ENCODE measurements around the gene MOB2.

The MOB2 gene

DNA sequence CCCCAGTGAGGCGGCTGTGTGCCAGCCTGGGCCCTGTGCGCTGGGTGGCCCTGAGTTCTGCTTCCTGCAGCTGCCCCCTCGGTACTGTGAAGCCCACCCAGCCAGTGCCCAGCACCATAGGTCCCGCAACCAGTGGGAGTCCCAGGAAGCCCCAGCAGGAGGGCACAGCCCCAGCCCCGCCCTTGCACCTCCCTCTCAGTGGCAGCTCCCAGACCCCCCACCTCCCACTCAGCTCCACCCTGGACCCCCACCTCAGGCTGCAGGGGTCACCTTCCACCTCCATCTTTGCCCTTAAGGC is 30.9 kb downstream of the MOB2 start:
- DNase-seq = no peak

DNA sequence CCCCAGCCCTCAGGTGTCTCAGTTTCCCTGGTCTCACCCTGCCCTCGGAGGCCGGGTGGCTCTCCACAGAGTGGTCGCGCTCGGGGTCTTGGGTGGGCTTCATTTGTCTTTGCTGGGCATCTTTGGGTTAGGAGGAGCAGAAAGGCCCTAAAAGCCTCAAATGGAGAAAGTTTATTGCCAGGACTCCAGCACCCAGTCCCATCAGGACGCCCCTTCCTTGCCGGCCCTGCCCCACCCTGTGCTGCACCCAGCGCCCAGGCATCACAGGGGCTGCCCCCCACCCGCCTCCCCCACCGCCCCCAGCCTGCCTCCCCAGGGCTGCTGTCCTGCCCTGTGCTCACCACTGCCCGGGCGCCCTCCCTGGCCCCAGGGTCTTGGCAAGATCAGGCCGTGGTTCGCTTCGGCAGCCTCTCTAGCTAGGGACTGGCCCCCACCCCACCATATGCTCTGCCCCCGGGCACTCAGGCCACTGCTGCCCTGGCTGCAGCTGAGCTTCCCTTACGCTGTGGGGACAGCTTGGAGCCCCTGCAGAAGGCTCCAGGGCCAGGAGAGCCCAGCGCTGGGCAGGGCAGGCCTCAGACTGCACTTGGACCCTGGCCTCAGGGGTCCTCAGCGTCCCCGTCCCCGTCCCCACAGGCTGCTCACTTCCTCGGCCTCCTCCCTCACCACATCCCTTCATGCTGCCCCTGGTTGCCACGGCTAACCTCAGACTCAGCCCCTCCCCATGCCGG is 31.4 kb downstream of the MOB2 start:
- no peak for DNase-seq

DNA sequence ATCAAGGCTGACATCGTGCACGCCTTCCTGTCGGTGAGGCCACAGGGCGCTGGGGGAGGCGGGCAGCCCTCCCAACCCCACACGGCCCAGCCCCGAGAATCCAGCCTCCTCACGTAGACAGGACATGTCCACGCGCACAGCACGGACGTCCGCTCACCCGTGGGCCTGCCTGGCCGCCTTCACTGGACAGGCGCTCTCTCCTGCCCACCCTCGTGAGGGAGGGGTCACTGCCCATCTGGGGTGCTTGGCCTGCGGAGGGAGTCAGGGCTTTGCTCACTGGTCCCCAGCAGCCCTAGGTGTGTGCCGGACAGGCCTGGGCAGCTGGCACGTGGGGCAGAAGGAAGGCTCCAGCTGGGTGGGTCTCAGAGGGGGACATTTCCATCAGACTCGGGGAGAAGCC is 32.0 kb downstream of the MOB2 start:
- no peak for DNase-seq

DNA sequence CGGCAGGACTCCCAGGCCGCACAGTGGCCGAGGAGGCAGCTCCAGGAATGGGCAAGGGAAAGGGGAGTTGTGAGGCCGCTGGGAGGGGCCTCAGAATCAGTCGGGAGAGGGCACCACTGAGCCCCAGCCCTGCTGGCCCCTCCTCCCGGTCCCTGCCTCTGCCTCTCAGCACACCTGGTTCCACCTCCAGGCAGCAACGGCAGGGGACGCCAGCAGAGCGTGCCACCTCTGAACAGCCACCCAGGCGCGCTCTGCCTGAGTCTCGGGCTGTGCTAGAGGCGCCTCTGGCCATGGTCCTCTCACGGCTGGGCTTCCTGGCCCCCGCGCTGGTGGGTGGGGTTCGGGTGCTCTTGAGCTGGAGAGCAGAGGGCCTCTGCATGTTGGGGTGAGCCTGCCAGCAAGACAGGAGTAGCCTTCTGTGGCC is 33.0 kb downstream of the MOB2 start:
- DNase-seq = no peak

DNA sequence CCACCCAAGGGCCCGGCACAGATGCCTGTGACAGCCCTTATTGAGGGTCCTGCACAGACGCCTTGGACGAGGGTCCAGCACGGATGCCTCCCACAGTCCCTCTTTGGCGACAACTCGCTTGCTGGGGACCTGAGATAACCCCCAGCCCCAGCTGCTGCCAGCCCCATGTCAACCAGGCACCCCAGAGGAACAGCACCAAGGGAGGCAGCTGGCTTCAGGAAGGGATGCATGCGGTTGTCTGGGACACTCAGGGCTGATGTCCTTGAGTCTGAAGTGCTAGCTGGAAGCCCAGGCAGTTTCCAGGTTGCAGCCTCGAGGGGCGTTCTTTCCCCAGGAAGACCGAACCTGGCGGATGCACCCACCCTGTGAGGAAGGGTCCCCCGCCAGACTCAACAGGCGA is 33.8 kb downstream of the MOB2 start:
- no peak for DNase-seq

GRCh38 chr11:1451781-1452470 is 34.7 kb downstream of the MOB2 start:
- no peak for DNase-seq

DNA sequence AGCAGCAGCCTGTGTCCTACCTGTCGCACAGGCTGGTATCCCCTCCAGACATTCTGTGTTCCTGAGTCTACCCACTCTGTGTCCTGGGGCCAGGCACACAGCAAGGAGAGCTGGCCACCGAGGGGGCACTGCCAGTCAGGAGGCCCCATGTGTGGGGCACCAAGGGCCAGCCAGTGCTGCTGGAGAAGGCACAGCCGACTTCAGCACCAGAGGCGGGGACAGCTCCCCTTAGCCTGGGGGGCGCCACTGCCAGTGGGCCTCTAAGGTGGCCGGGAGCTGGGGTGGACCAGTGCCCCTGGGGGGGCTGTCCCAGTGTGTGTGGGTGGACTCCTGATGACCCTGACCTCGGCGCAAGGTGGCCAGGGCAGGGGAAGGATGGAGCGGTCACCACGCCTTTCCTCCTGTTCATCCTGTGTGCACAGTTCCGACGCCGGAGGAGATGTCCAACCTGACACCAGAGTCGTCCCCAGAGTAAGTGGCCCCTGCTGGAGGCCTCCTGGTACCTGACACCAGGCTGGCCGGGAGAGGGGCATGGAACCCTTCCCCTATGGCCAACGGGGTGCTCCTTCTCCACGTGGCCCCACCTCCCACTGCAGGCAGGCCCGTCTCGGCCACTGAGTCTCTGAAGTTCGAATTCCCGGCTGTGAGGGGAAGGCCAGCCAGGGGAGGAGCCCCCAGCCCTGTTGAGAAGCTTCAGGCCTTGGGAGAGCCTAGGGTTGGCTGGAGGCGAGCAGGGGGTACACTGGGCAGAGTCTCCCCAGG is 35.4 kb downstream of the MOB2 start:
- no peak for DNase-seq

DNA sequence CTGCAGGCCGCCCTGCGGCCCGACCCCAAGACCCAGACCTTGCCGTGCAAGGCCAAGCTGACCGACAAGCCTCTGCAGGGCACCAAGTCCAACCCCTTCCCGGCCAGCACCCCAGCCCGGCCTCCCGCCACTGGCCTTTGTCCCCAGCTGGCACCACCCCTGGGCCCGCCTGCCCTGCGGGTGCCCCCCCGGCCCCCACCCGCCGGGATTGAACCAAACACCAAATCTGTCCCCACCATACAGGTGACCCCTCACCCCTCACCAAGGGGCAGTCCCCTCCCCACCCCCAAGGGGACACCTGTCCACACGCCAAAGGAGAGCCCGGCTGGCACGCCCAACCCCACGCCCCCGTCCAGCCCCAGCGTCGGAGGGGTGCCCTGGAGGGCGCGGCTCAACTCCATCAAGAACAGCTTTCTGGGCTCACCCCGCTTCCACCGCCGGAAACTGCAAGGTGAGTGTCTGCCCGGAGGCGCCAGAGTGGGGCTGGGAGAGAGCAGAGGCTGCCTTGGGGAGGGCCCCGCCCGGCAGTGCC is 36.2 kb downstream of the MOB2 start:
- DNase-seq = no peak

- no peak for DNase-seq
Measured at GRCh38 chr11:1449490-1450243, 36.9 kb downstream of the MOB2 start.

- DNase-seq = no peak
Measured at GRCh38 chr11:1448882-1449281, 37.7 kb downstream of the MOB2 start.

DNA sequence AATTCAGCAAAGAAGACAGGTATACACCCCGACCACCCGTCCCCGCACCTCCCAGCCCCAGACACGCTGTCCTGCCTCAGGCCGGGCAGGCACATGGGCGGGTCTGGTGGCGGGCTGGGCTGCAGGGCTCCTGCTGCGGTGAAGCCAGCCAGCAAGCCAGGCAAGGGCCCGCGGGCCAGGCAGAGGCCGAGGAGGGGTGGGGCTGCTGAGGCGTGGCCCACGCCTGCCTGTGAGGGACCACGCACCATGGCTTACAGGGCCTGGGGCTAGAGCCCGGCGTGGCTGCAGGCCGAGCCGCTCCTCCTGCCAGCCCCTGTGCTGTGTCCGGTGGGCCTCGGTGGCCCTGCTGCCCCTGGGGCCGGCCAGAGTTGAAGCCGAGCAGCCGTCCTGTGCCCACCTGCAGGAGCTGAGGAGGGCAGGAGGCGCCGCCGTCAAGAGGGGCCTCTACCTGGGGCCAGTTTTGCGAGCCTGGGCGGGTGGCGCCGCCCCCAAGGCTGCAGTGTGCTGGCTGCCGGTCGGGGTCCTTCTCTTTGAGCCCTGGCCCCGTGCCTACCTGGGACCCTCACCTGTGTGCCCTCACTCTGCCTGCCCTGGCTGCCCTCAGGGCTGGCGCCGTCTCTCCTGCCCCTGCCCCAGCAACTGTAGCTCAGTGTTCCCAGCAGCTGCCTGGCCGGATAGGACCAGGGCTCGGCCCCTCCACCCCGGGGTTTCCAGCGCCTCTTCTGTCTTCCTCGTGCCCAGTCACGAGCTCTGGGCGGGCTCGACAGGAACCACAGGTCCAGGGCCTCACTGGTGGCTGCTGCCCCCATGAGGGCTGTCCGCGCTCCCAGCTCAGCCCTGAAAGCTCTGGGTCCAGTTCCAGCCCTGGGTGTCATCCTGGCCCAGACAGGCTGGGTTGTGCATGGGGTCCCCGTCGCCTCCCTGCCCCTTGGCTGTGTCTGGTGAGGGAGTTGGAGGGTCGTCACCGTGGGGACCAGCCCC is 38.4 kb downstream of the MOB2 start:
- DNase-seq = no peak

GRCh38 chr11:1446623-1447022 is 40.0 kb downstream of the MOB2 start:
- no peak for DNase-seq

DNA sequence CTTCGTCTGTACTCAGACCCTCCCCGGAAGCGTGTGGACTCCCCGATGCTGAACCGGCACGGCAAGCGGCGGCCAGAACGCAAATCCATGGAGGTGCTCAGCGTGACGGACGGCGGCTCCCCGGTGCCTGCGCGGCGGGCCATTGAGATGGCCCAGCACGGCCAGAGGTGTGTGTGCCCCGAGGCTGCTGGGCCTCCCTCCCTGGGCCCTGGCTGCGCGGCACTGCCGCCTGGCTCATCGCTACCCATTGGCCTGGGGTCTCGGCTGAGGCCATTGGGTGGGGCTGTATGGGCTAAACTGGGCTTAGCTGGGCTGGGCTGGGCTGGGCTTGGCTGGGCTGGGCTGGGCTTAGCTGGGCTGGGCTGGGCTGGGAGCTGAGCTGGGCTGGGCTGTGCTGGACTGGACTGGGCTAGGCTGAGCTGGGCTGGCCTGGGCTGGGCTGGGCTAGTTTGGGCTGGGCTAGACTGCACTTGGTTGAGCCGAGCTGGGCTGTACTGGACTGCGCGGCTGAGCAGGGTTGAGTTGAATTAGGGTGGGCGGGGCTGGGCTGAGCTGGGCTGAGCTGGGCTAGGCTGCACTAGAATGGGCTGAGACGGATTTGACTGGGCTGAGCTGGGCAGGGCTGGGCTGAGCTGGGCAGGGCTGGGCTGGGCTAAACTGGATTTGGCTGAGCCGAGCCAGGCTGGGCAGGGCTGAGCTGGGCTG is 40.7 kb downstream of the MOB2 start:
- no peak for DNase-seq

DNA sequence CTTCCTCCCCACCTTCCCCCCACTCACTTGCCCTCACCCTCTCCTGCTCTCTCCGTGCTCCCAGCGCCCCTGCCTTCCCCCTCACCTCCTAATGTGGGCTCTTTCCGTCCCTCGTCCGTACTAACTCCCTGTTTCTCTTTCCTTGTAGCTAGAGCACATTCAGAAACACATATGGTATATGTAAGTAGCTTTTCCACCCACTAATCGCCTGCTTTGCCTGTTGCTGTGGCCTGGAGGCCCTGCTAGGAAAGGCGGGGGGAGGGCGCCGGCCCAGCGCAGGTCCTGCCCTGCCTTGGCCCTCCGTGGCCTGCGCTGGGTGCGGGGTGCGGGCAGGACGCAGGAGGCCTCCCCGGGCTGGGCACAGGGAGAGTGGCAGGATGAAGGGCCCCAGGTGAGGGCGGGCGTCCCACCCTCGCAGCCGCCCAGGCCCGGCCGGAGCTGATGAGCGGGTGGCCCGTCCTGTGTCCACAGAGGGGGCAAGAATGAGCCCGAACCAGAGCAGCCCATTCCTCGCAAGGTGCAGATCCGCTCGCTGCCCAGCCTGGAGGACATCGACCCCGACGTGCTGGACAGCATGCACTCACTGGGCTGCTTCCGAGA is 41.7 kb downstream of the MOB2 start:
- no peak for DNase-seq

DNA sequence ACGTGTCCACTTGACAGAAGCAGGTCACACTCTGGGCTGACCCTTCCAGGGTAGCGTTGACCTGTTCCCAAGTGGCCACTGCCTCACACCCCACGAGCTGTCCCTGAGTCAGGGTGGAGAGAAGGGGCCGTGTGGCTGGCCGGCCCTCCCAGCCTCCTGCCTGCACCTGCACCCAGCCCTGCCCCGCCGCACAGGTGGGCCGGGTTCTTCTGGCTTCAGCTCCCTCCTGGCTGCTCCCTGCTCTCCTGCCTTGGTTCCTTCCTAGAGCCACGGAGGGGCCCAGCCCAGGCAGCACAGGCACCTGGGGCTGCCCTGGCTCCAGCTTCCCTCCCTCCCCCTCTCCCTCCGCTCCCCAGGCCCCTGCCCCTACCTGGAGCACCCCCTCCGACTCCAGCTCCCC is 42.3 kb downstream of the MOB2 start:
- no peak for DNase-seq

GRCh38 chr11:1443737-1444136 is 42.8 kb downstream of the MOB2 start:
- no peak for DNase-seq

DNA sequence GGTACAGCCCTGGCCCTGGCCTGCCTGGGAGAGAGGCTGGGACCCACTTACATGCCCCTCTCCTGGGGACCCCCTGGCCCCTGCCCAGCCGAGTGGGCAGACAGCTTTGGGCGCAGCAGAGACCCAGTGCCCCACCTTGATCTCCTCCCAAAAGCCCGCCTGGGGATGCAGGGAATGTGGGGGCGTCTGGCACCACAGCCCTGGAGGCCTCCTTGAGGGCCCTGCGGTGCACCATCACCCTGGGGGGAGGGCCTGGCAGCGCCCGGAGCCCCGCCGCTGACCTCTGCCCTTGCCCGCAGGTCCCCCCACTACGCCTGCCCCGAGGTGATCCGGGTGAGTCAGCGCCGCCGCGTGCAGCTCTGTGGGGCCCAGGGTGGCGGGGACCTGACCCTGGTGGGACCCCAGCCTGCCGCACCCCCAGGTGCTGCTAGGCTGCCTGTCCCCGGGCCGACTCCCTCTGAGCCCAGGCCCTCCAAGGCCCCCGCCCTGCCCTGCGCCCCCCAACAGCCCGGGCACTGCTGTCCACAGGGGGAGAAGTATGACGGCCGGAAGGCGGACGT is 43.7 kb downstream of the MOB2 start:
- DNase-seq = no peak

GRCh38 chr11:1442163-1442562 is 44.4 kb downstream of the MOB2 start:
- DNase-seq = peak; percentile 74 to 81

- no peak for DNase-seq
Measured at GRCh38 chr11:1440496-1440895, 46.1 kb downstream of the MOB2 start.

DNA sequence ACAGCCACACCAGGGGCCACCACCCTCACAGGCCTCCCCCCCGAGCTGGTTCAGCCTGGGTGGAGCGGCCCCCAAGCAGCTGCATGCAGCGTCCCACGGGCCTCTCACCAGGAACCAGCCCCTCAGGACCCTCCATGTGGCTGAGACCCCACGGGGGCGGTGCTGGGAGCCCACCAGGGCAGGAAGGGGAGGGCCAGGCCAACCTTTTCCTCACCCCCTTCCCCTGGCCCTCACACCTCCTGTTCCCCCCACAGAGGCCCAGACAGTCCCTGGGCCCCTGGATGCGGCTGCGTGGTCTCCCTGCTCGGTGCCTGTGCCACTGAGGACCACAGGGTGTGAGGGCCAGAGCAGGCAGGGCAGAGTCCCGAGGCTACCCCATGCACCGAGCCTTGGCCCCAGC is 46.5 kb downstream of the MOB2 start:
- DNase-seq = no peak
